ENCODE results near the gene ACBD4.

Gene ACBD4

DNA sequence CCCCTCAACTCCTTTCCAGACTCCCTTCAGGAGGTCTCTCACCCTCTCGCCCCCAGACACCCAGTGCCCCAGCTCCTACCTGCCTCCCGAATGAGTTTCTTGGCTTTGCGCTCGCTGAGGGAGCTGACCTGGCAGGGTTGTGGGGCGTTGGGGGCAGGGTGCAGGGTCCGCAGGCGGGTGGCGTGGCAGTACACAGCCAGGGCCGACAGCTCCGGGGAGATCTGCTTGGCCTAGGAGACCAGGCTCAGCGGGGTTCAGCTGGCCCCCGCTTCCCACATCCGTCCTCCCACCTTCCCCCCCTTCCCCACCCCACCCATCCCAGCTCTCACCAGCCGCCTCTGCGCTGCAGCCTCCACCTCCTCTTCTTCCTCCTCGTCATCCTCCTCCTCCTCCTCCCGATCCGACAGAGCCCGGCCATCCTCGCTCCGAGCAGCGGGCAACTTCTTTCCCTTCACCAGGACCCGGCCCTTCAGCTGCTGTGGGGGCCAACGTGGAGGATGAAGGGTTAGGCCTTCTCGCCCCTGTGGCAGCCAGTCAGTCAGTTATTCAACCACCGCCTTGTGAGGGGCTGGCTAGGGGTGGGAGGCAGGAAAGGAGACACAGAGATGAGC, 20.4 kb upstream of the ACBD4 start:
- DNase-seq (ENCODE audit: low read depth): no peak
- TF ChIP-seq, protein P1, sequence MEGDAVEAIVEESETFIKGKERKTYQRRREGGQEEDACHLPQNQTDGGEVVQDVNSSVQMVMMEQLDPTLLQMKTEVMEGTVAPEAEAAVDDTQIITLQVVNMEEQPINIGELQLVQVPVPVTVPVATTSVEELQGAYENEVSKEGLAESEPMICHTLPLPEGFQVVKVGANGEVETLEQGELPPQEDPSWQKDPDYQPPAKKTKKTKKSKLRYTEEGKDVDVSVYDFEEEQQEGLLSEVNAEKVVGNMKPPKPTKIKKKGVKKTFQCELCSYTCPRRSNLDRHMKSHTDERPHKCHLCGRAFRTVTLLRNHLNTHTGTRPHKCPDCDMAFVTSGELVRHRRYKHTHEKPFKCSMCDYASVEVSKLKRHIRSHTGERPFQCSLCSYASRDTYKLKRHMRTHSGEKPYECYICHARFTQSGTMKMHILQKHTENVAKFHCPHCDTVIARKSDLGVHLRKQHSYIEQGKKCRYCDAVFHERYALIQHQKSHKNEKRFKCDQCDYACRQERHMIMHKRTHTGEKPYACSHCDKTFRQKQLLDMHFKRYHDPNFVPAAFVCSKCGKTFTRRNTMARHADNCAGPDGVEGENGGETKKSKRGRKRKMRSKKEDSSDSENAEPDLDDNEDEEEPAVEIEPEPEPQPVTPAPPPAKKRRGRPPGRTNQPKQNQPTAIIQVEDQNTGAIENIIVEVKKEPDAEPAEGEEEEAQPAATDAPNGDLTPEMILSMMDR (conservative IDR thresholded peaks at IDR 0.05; ENCODE audit: low read depth, low read length): no peak
- H3K4me3 ChIP-seq (ENCODE audit: low read depth, low read length): no peak overlapping the region

DNA sequence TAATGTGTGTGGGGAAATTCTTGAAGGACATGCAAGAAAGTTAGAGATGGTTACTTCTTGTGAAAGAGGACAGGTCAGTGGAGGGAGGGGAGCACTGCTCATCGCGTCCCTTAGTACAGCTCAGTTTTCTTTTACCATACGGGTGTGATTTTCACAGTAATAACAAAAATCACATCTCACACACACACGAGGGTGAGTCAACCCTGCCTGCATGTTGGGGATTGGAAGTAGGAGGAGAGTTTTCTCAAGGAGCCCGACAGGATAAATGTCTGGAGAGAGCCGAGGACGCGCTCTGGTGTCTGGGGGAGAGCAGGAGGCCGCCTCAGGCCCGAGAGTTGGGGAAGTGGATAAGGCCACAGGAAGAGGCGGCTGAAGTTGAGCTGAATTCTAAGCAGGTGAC, 19.6 kb upstream of the ACBD4 start:
- no peak for DNase-seq (ENCODE audit: low read depth)
- no peak overlapping the region for H3K4me3 ChIP-seq (ENCODE audit: low read depth, low read length)
- TF ChIP-seq, protein P1 (conservative IDR thresholded peaks at IDR 0.05; ENCODE audit: low read depth, low read length): no peak

DNA sequence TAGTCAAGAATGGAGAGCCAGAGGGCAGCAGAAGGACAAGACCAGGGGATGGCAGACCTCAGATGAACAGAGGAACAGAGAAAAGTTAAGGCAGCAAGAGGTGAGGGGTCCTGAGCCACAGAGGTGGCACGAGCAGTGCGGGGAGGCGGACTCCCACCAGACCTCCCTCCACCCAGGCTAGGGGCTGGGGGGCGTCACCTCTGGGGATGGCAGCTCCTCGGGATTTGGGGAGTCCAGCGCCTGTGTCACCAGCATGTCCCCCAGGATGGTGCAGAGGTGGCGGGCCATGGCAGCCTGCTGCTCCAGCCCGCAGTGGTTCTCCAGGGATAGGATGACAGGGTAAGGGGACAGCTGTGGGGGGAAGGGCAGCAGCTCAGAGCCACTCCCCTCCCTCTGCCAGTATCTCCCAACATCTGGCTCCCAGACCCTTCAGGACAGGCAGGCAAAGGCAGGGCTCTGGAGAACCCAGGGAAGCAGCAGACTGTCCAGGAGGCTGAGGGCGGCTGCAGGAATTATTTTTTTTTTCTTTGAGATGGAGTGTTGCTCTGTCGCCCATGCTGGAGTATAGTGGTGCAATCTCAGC, 19.0 kb upstream of the ACBD4 start:
- H3K4me3 ChIP-seq (ENCODE audit: low read depth, low read length): no peak overlapping the region
- TF ChIP-seq, protein P1 (conservative IDR thresholded peaks at IDR 0.05; ENCODE audit: low read depth, low read length): no peak
- no peak for DNase-seq (ENCODE audit: low read depth)

DNA sequence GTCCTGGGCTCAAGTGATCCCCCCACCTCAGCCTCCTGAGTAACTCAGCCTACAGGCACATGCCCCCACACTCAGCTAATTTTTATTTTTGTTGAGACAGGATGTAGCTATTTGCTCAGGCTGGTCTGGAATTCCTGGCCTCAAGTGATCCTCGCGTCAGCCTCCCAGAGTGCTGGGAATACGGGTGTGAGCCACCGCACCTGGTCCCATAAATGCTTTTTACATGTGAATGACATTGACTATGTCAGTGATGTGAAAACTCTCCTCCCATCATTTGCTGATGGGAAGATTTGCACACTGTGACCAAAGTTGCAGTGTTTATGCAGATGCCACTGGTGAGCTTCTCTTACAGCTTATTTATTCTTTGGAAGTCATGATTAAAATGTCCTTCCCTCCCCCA, 18.2 kb upstream of the ACBD4 start:
- no peak overlapping the region for H3K4me3 ChIP-seq (ENCODE audit: low read depth, low read length)
- TF ChIP-seq, protein P1 (conservative IDR thresholded peaks at IDR 0.05; ENCODE audit: low read depth, low read length): no peak
- no peak for DNase-seq (ENCODE audit: low read depth)

DNA sequence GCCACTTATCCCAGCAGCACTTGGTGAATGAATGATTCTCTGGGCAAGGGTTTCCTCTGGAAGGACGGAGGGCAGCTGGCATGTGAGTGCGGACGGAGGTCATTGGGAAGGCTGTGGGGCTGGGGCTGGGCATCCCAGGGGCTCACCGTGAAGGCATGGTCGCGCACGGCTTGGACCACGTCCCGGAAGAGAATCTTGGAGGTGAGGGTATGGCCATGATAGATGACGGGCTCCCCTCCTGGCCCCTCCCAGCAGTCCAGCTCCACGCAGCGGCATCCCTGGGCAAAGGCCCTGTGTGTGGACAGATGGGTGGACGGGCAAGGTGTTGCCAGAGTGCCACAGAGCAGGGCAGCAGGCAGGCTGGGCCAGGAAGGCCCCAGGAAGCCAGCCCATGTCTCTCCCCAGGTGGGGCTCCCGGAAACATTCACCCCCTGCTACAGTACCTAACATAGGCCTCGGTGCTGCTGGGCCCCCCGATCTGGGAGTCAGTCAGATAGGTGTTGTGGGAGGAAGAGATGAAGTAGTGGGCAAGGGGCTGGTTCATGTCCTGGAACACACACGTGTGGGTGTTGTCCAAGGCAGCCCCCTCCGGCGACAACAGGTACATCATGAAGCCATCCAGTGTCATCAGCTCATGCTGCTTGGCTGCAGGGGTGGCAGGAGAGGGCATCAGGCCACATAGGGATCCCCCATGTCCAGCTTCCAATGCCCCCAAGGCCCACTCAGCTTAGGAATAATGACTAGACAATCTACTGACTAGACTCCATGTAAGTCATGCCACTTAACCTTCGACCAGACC, 17.4 kb upstream of the ACBD4 start:
- DNase-seq (ENCODE audit: low read depth): no peak
- TF ChIP-seq, protein P1 (conservative IDR thresholded peaks at IDR 0.05; ENCODE audit: low read depth, low read length): no peak
- no peak overlapping the region for H3K4me3 ChIP-seq (ENCODE audit: low read depth, low read length)

DNA sequence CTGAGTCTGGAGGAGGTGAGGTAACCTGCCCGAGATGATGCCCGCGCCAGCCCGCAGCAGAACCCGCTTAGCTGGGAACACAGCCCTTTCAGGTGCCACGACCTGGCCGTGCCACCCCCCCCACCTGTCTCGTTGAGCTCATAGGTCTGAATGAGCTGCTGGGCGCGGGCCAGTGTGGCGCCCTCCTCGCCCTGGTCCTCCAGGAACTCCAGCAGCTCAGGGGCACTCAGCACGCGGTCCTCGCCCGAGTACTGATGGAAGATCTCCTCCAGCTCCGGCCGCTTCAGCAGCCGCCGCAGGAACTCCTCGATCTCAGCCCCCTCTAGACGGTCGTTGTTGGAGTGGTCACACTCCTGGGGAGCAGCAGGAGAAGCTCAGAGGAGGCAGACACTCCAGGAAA, 16.8 kb upstream of the ACBD4 start:
- no peak overlapping the region for H3K4me3 ChIP-seq (ENCODE audit: low read depth, low read length)
- no peak for DNase-seq (ENCODE audit: low read depth)
- TF ChIP-seq, protein P1 (conservative IDR thresholded peaks at IDR 0.05; ENCODE audit: low read depth, low read length): no peak

Measured in choroid plexus epithelial cell (primary cell).